Epithelial cell of esophagus (primary cell): ENCODE results near the gene IFIT1B.

ENCODE experiments used
- DNase-seq: peaks from one replicate; pipeline ENCODE4 v3.0.0; 2010; ENCODE audit warnings: low read depth
- H3K4me3 ChIP-seq: 2 replicates; pipeline ENCODE4 v1.5.1; 2011; ENCODE audit warnings: mild to moderate bottlenecking, low read length, control low read depth
- TF ChIP-seq, protein P1 (sequence below): IDR thresholded peaks from 2 replicates; pipeline ENCODE4 v1.5.1; 2011; ENCODE audit warnings: low read depth, mild to moderate bottlenecking, low read length, control low read depth, inconsistent platforms; ENCODE audit not compliant: insufficient read depth; ENCODE audit errors: missing control alignments

The IFIT1B gene

DNA sequence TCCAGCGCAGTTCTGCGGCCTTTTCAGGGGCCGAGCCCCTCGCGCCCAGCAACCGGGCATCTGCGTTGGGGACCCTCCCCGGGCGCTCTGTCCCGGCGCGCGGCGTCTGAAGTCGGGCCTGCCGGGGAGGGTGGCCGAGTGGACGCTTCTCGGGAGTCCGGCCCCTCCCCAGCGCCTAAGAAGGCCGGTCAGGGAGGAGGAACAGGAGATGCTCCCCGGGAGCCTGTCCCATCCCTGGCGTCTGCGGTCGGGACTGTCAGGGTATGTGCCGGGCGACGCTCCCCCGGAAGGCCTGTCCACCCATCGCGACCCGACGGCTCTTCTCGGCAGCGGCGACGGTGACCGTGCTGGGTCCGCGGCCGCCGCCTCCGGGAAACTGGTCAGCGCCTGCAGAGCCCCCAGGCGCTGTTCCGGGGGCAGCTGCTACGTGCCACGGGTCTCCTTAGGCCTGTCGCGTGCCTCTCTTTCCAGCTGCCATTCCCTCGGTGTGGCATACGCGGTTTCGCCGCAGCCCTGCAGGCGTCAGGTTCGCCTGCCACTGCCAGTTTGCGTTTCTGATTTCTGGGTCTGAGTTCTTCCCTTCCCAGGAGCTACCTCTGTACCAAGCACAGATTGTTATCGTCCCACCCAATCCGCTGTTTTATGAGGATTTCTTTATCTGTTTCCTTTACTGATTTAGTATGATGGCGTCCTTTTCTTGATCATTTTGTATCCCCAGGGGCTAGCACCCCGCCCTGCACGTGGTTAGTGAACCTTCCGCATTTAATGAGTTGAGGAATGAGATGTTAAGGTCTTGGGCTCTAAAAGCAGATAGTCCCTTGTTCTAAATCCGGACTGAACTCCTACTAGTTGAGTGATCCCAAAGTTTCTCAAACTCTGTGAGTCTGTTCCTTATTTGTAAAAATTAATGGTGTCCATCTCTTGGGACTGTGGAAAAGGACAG is 37.3 kb downstream of the IFIT1B start:
- H3K4me3 ChIP-seq: peak overlapping the region; percentile 72
- TF ChIP-seq, protein P1, sequence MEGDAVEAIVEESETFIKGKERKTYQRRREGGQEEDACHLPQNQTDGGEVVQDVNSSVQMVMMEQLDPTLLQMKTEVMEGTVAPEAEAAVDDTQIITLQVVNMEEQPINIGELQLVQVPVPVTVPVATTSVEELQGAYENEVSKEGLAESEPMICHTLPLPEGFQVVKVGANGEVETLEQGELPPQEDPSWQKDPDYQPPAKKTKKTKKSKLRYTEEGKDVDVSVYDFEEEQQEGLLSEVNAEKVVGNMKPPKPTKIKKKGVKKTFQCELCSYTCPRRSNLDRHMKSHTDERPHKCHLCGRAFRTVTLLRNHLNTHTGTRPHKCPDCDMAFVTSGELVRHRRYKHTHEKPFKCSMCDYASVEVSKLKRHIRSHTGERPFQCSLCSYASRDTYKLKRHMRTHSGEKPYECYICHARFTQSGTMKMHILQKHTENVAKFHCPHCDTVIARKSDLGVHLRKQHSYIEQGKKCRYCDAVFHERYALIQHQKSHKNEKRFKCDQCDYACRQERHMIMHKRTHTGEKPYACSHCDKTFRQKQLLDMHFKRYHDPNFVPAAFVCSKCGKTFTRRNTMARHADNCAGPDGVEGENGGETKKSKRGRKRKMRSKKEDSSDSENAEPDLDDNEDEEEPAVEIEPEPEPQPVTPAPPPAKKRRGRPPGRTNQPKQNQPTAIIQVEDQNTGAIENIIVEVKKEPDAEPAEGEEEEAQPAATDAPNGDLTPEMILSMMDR: no peak
- peak; percentile 33 for DNase-seq

GRCh38 chr10:89416465-89416864 is 38.6 kb downstream of the IFIT1B start:
- DNase-seq: no peak
- TF ChIP-seq, protein P1: no peak
- H3K4me3 ChIP-seq: no peak overlapping the region

- peak; percentile 11 for DNase-seq
- TF ChIP-seq, protein P1: peak; percentile 30
- H3K4me3 ChIP-seq: no peak overlapping the region
Observed at GRCh38 chr10:89419548-89419947, 41.7 kb downstream of the IFIT1B start.

GRCh38 chr10:89421018-89421476 is 43.2 kb downstream of the IFIT1B start:
- TF ChIP-seq, protein P1: no peak
- peak; percentile 90 for DNase-seq
- H3K4me3 ChIP-seq: no peak overlapping the region

DNA sequence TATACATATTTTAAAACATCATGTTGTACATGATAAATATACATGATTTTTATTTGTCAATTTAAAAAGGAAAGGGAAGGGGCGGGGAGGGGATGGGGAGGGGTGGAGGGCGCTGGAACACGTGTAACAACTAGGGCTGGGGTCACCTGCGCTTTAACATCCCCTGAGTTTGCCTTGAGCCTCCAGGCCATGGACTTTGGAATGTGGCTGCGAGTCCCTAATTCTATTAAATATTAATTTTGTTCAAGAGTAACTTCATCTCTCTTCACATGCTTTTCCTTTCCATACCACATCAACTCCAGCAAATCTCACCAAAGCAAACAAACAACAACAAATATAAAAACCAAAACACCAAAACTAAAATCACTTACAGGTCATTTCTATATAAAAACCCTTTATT is 47.1 kb downstream of the IFIT1B start:
- TF ChIP-seq, protein P1: no peak
- no peak overlapping the region for H3K4me3 ChIP-seq
- no peak for DNase-seq

DNA sequence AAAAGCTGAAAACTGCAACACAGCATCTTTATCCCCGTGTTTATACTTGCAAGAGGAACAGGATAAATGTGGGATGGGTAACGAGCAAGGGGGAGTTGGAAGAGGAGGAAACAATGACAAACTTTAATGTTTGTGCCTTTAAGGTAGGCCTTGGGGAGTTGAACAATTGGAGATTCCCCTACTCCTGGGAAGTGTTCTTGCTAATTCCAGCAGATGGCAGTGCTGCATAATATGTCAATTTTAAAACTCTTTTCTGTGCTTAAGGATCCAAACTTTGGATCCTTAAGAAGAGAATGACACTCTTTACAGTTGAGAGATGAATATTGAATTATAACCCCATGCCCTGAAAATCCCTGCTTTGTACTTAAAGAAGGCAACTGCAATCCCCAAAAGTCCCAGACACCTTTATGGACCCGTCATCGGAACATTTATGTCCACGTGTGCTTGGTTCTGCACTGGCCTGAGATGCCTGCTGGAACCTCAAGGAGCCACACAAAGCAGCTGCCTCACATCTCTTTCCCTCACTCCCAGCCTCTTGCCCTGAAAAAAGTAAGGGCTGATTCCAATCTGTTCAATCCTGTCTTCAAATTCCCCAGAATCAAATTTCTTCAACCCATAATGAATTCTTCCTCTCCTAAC is 48.5 kb downstream of the IFIT1B start:
- H3K4me3 ChIP-seq: no peak overlapping the region
- TF ChIP-seq, protein P1: peak; percentile 80
- DNase-seq: peak; percentile 67

GRCh38 chr10:89427629-89428028 is 49.8 kb downstream of the IFIT1B start:
- peak; percentile 62 for DNase-seq
- H3K4me3 ChIP-seq: no peak overlapping the region
- TF ChIP-seq, protein P1: no peak
